ENCODE results near the gene TRIM69.

The TRIM69 gene

GRCh38 chr15:44811337-44811736 is 75.0 kb downstream of the TRIM69 start:
- peak; percentile 49 for DNase-seq

GRCh38 chr15:44812029-44812517 is 75.7 kb downstream of the TRIM69 start:
- peak; percentile 53 for DNase-seq

GRCh38 chr15:44813231-44813630 is 76.9 kb downstream of the TRIM69 start:
- no peak for DNase-seq
